H9 (cell line): ENCODE data around the gene COG6. TPM values are rescaled to one million over a fixed set of nuclear protein-coding genes. Genes with fewer than 3 reads are reported as not detected.

ENCODE experiments used
- DNase-seq: peaks from one replicate; pipeline ENCODE4 v3.0.0-alpha.2; 2017
- H2AFZ ChIP-seq: one replicate; pipeline ENCODE4 v1.6.1; 2013; ENCODE audit warnings: mild to moderate bottlenecking, low read length, control low read depth, moderate library complexity
- H2AK5ac ChIP-seq: 2 replicates; pipeline ENCODE4 v1.6.1; 2013; ENCODE audit warnings: low read length, control low read depth, mixed read lengths; ENCODE audit not compliant: insufficient read length
- H2BK120ac ChIP-seq: one replicate; pipeline ENCODE4 v1.6.1; 2013; ENCODE audit warnings: low read depth, mild to moderate bottlenecking, low read length, control low read depth, inconsistent platforms; ENCODE audit not compliant: poor library complexity, severe bottlenecking
- H2BK12ac ChIP-seq: 2 replicates; pipeline ENCODE4 v1.6.1; 2013; ENCODE audit warnings: low read length, control low read depth, mixed read lengths, low read depth; ENCODE audit not compliant: insufficient read length
- H2BK15ac ChIP-seq: 2 replicates; pipeline ENCODE4 v1.6.1; 2013; ENCODE audit warnings: low read depth, low read length, control low read depth
- H2BK20ac ChIP-seq: one replicate; pipeline ENCODE4 v1.6.1; 2013; ENCODE audit warnings: low read depth, mild to moderate bottlenecking, low read length, control low read depth, inconsistent platforms; ENCODE audit not compliant: poor library complexity, severe bottlenecking
- H2BK5ac ChIP-seq: 2 replicates; pipeline ENCODE4 v1.6.1; 2013; ENCODE audit warnings: low read length, control low read depth, mixed read lengths; ENCODE audit not compliant: insufficient read length
- H3K14ac ChIP-seq: 2 replicates; pipeline ENCODE4 v1.6.1; 2013; ENCODE audit warnings: low read length, control low read depth; ENCODE audit not compliant: insufficient read depth
- H3K18ac ChIP-seq: 2 replicates; pipeline ENCODE4 v1.6.1; 2013; ENCODE audit warnings: low read depth, mild to moderate bottlenecking, mixed read lengths, low read length, control low read depth; ENCODE audit not compliant: insufficient read length
- H3K23ac ChIP-seq: 2 replicates; pipeline ENCODE4 v1.6.1; 2013; ENCODE audit warnings: low read length, control low read depth, mixed read lengths, low read depth; ENCODE audit not compliant: insufficient read length
- H3K23me2 ChIP-seq: 2 replicates; pipeline ENCODE4 v1.6.1; 2013; ENCODE audit warnings: low read depth, mild to moderate bottlenecking, mixed read lengths, low read length, control low read depth; ENCODE audit not compliant: insufficient read length, poor library complexity, severe bottlenecking
- H3K27ac ChIP-seq: 2 replicates; pipeline ENCODE4 v1.5.1; 2013; ENCODE audit warnings: low read length, control low read depth, mixed read lengths, low read depth; ENCODE audit not compliant: insufficient read length
- H3K27me3 ChIP-seq: 2 replicates; pipeline ENCODE4 v1.6.1; 2013; ENCODE audit warnings: low read length, control low read depth, inconsistent platforms; ENCODE audit not compliant: insufficient read depth
- H3K4ac ChIP-seq: 2 replicates; pipeline ENCODE4 v1.6.1; 2013; ENCODE audit warnings: low read depth, mild to moderate bottlenecking, control low read depth, inconsistent platforms, low read length, moderate library complexity
- H3K4me1 ChIP-seq: 2 replicates; pipeline ENCODE4 v1.6.1; 2013; ENCODE audit warnings: low read length, control low read depth, inconsistent platforms; ENCODE audit not compliant: insufficient read depth
- H3K4me2 ChIP-seq: 2 replicates; pipeline ENCODE4 v1.6.1; 2013; ENCODE audit warnings: low read length, control low read depth, mixed read lengths; ENCODE audit not compliant: insufficient read length, insufficient read depth
- H3K56ac ChIP-seq: 2 replicates; pipeline ENCODE4 v1.6.1; 2013; ENCODE audit warnings: low read depth, mild to moderate bottlenecking, mixed read lengths, low read length, control low read depth; ENCODE audit not compliant: insufficient read length
- H3K79me1 ChIP-seq: 2 replicates; pipeline ENCODE4 v1.6.1; 2013; ENCODE audit warnings: low read depth, mild to moderate bottlenecking, moderate library complexity, low read length, control low read depth, inconsistent platforms; ENCODE audit not compliant: insufficient read depth, poor library complexity, severe bottlenecking
- H3K79me2 ChIP-seq: 2 replicates; pipeline ENCODE4 v1.6.1; 2013; ENCODE audit warnings: low read length, control low read depth, inconsistent platforms; ENCODE audit not compliant: insufficient read depth
- H3K9ac ChIP-seq: 2 replicates; pipeline ENCODE4 v1.6.1; 2013; ENCODE audit warnings: low read length, control low read depth, mixed read lengths; ENCODE audit not compliant: insufficient read length; ENCODE audit errors: extremely low read depth
- H3K9me3 ChIP-seq: one replicate; pipeline ENCODE4 v1.6.1; 2013; ENCODE audit warnings: low read depth, low read length, inconsistent platforms; ENCODE audit not compliant: control insufficient read depth
- H3T11ph ChIP-seq: one replicate; pipeline ENCODE4 v1.6.1; 2013; ENCODE audit warnings: mild to moderate bottlenecking, low read length, control low read depth, inconsistent platforms
- H4K20me1 ChIP-seq: one replicate; pipeline ENCODE4 v1.6.1; 2013; ENCODE audit not compliant: control insufficient read depth, insufficient read length, insufficient read depth
- H4K5ac ChIP-seq: 2 replicates; pipeline ENCODE4 v1.6.1; 2013; ENCODE audit warnings: low read depth, mild to moderate bottlenecking, mixed read lengths, low read length, control low read depth; ENCODE audit not compliant: insufficient read length
- H4K8ac ChIP-seq: replicated peaks from 2 replicates; pipeline ENCODE4 v1.6.1; 2013; ENCODE audit warnings: low read length, control low read depth, mixed read lengths, low read depth; ENCODE audit not compliant: insufficient read length
- H4K91ac ChIP-seq: 2 replicates; pipeline ENCODE4 v1.6.1; 2013; ENCODE audit warnings: low read depth, mild to moderate bottlenecking, moderate library complexity, mixed read lengths, low read length, control low read depth; ENCODE audit not compliant: insufficient read length
- H3K27ac Mint-ChIP-seq, 3 experiments: 2 replicates in 2 of 3; 3 replicates in 1 of 3; pipeline ENCODE4 v1.8.0; 2020 to 2021; ENCODE audit warnings: mixed read lengths in 3 of 3, mild to moderate bottlenecking in 1 of 3, moderate library complexity in 1 of 3
- H3K27me3 Mint-ChIP-seq: 2 replicates; pipeline ENCODE4 v1.8.0; 2021; ENCODE audit warnings: low read depth, mild to moderate bottlenecking, moderate library complexity, mixed read lengths
- H3K36me3 Mint-ChIP-seq, 3 experiments: 2 replicates in 2 of 3; 3 replicates in 1 of 3; pipeline ENCODE4 v1.8.0; 2020 to 2021; ENCODE audit warnings: low read depth in 3 of 3, mixed read lengths in 3 of 3; ENCODE audit not compliant: insufficient read depth in 1 of 3
- H3K4me1 Mint-ChIP-seq, 2 experiments: 2 replicates each; pipeline ENCODE4 v1.8.0; 2020; ENCODE audit warnings: mixed read lengths in 2 of 2
- H3K4me3 Mint-ChIP-seq, 2 experiments: 2 replicates in 1 of 2; 3 replicates in 1 of 2; pipeline ENCODE4 v1.8.0; 2020 to 2021; ENCODE audit warnings: mild to moderate bottlenecking in 2 of 2, mixed read lengths in 2 of 2, moderate library complexity in 1 of 2
- H3K9me3 Mint-ChIP-seq, 2 experiments: 2 replicates in 1 of 2; 3 replicates in 1 of 2; pipeline ENCODE4 v1.8.0; 2020; ENCODE audit warnings: mild to moderate bottlenecking in 2 of 2, mixed read lengths in 2 of 2, moderate library complexity in 1 of 2
- CTCF ChIP-seq: fragments of 200-600 bp; sonication (generic); conservative IDR thresholded peaks from 3 replicates; pipeline ENCODE4 v1.8.0; 2021; ENCODE audit warnings: antibody characterized with exemption, mild to moderate bottlenecking
- WGBS: extraction: QIAGEN DNeasy Blood & Tissue Kit; methylation state at CpG from one replicate; pipeline ENCODE4 v1.1.7; 2013; ENCODE audit warnings: missing lambda C conversion rate, low lambda C conversion rate, mixed read lengths; ENCODE audit not compliant: insufficient read length; ENCODE audit errors: extremely low coverage; 5-methylcytosine and 5-hydroxymethylcytosine counted together
- total RNA-seq: library from RNA; stranded (reverse); gene quantifications from 2 replicates; pipeline ENCODE4 v1.2.1, GENCODE V29; 2021

The COG6 gene
- total RNA-seq, 1 experiment from 2014 or later = 23.7 TPM

- H3K4me2 ChIP-seq = no peak overlapping the region
- no peaks in the 10 kb centered on the region for H3K4me1 ChIP-seq
- TF ChIP-seq CTCF = no peak
- H3K79me1 ChIP-seq = no peaks in the 10 kb centered on the region
- H2AK5ac ChIP-seq = no peak overlapping the region
- no peak overlapping the region for H2BK5ac ChIP-seq
- H3K9me3 ChIP-seq = no peaks in the 10 kb centered on the region
- H4K20me1 ChIP-seq = no peaks in the 10 kb centered on the region
- no peak overlapping the region for H3K4ac ChIP-seq
- no peaks in the 10 kb centered on the region for H3K36me3 Mint-ChIP-seq
- H2AFZ ChIP-seq = no peak overlapping the region
- H3K9ac ChIP-seq = no peak overlapping the region
- H3K4me1 Mint-ChIP-seq = peaks cover 4 to 5% of the 10 kb centered on the region in 2 experiments
- no CpG with 5 or more reads among the region's 1 CpG for WGBS
- DNase-seq = no peak
- peaks cover 0 to 3% of the 10 kb centered on the region in 2 experiments; a peak in 3 of 5 replicates for H3K9me3 Mint-ChIP-seq
- no peak overlapping the region for H3K23ac ChIP-seq
- H3K23me2 ChIP-seq = no peaks in the 10 kb centered on the region
- no peak overlapping the region for H2BK15ac ChIP-seq
- H3K14ac ChIP-seq = no peak overlapping the region
- no peak overlapping the region for H3K4me3 Mint-ChIP-seq
- H3K79me2 ChIP-seq = no peaks in the 10 kb centered on the region
- no peak overlapping the region for H2BK20ac ChIP-seq
- no peak overlapping the region for H3K27ac Mint-ChIP-seq
- H4K5ac ChIP-seq = no peak overlapping the region
- no peak overlapping the region for H3K27ac ChIP-seq
- no peak overlapping the region for H2BK120ac ChIP-seq
- no peak overlapping the region for H4K8ac ChIP-seq
- H4K91ac ChIP-seq = no peak overlapping the region
- H3K18ac ChIP-seq = no peak overlapping the region
- no peak overlapping the region for H2BK12ac ChIP-seq
- H3K56ac ChIP-seq = no peak overlapping the region
- H3T11ph ChIP-seq = no peak overlapping the region
- H3K27me3 ChIP-seq = no peaks in the 10 kb centered on the region
- H3K27me3 Mint-ChIP-seq = peaks cover 10% of the 10 kb centered on the region
Observed at GRCh38 chr13:39635564-39635963, 19.9 kb upstream of the COG6 start.
